Measurements from ENCODE around the gene ZNF414.
A peak's percentile ranks its signal among the peaks of the same experiment; 100 is the strongest.
"Not testable (repeated sequence)": the region's sequence is repeated elsewhere in the genome, so short reads cannot be mapped to it uniquely, and the experiment has no call there.

Gene ZNF414

GRCh38 chr19:8517551-8518442 is 3.8 kb upstream of the ZNF414 start:
- no peak for DNase-seq

- no peak for DNase-seq
Observed at GRCh38 chr19:8515317-8515716, 1.4 kb upstream of the ZNF414 start.

- DNase-seq: not testable (repeated sequence)
Observed at GRCh38 chr19:8514505-8515009, 590 bp upstream of the ZNF414 start.

- no peak for DNase-seq
Observed at GRCh38 chr19:8513036-8513686, 806 bp downstream of the ZNF414 start.

- no peak for DNase-seq
Observed at GRCh38 chr19:8512115-8512967, 1.6 kb downstream of the ZNF414 start.

- no peak for DNase-seq
Observed at GRCh38 chr19:8511573-8512101, 2.3 kb downstream of the ZNF414 start.

- DNase-seq: no peak
Observed at GRCh38 chr19:8510589-8511115, 3.3 kb downstream of the ZNF414 start.

- peak; percentile 28 for DNase-seq
Observed at GRCh38 chr19:8506402-8506957, 7.5 kb downstream of the ZNF414 start.

GRCh38 chr19:8505680-8506401 is 8.1 kb downstream of the ZNF414 start:
- DNase-seq: peak; percentile 73

- DNase-seq: no peak
Observed at GRCh38 chr19:8504919-8505318, 9.0 kb downstream of the ZNF414 start.

- DNase-seq: no peak
Observed at GRCh38 chr19:8504171-8504570, 9.8 kb downstream of the ZNF414 start.

GRCh38 chr19:8503510-8503909 is 10.5 kb downstream of the ZNF414 start:
- DNase-seq: no peak

- no peak for DNase-seq
Observed at GRCh38 chr19:8501981-8502380, 12.0 kb downstream of the ZNF414 start.

GRCh38 chr19:8501516-8501915 is 12.5 kb downstream of the ZNF414 start:
- DNase-seq: no peak

GRCh38 chr19:8500158-8500557 is 13.8 kb downstream of the ZNF414 start:
- no peak for DNase-seq

GRCh38 chr19:8499048-8499833 is 14.7 kb downstream of the ZNF414 start:
- no peak for DNase-seq

- no peak for DNase-seq
Observed at GRCh38 chr19:8498295-8498694, 15.7 kb downstream of the ZNF414 start.

GRCh38 chr19:8494158-8494557 is 19.8 kb downstream of the ZNF414 start:
- DNase-seq: no peak

- no peak for DNase-seq
Observed at GRCh38 chr19:8491574-8491973, 22.4 kb downstream of the ZNF414 start.

- DNase-seq: no peak
Observed at GRCh38 chr19:8490873-8491272, 23.1 kb downstream of the ZNF414 start.

GRCh38 chr19:8490395-8490760 is 23.6 kb downstream of the ZNF414 start:
- DNase-seq: no peak

Data from NCI-H146 (cell line).